Measurements from ENCODE around the gene LOXHD1.

LOXHD1 gene, protein sequence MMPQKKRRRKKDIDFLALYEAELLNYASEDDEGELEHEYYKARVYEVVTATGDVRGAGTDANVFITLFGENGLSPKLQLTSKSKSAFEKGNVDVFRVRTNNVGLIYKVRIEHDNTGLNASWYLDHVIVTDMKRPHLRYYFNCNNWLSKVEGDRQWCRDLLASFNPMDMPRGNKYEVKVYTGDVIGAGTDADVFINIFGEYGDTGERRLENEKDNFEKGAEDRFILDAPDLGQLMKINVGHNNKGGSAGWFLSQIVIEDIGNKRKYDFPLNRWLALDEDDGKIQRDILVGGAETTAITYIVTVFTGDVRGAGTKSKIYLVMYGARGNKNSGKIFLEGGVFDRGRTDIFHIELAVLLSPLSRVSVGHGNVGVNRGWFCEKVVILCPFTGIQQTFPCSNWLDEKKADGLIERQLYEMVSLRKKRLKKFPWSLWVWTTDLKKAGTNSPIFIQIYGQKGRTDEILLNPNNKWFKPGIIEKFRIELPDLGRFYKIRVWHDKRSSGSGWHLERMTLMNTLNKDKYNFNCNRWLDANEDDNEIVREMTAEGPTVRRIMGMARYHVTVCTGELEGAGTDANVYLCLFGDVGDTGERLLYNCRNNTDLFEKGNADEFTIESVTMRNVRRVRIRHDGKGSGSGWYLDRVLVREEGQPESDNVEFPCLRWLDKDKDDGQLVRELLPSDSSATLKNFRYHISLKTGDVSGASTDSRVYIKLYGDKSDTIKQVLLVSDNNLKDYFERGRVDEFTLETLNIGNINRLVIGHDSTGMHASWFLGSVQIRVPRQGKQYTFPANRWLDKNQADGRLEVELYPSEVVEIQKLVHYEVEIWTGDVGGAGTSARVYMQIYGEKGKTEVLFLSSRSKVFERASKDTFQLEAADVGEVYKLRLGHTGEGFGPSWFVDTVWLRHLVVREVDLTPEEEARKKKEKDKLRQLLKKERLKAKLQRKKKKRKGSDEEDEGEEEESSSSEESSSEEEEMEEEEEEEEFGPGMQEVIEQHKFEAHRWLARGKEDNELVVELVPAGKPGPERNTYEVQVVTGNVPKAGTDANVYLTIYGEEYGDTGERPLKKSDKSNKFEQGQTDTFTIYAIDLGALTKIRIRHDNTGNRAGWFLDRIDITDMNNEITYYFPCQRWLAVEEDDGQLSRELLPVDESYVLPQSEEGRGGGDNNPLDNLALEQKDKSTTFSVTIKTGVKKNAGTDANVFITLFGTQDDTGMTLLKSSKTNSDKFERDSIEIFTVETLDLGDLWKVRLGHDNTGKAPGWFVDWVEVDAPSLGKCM (N-terminal part only)

DNA sequence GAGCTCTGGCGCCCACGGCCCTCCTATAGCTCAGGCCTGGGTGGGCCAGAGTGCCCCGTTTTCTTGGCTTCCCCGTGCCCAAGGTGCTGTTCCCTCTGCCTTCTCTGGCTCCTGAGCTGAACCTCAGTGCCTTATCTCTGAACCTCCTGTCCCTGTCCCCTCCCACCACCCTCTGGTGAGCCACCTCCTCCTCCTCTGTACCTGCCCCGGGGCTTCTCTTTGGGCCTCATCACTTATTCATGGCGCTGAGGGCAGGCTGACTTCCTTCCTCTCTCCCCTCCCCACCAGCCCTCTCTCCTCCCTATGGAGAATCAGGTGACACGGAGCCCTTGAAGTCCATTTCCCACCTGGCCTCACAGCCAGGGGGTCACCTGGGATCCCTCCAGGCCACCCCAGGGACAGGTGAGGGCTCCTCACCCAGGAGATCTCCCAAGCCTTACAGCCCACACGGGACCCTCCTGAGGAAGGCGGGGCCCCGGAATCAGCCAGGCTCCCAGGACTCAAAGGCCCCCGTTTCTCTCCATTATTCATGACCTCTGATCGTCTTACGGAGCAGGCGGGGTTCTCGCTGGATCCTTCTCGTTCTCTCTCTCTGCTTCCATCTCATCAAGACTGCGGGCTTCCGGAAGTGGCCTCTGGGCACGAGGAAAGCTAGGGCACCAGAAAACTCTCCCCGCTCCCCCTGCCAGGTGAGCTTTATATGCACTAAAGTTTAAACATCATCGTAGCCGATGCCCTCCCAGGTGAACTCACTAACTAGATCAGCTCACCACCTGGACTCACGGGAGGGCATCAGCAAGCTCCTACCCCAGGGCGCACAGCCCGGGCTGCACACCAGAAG, at the start of gene LOXHD1:
TSS of gene LOXHD1 (minus strand) at position 106 of the 841 bp plus-strand sequence. CDS start 187 bp downstream, outside the sequence.
- no peak for DNase-seq

DNA sequence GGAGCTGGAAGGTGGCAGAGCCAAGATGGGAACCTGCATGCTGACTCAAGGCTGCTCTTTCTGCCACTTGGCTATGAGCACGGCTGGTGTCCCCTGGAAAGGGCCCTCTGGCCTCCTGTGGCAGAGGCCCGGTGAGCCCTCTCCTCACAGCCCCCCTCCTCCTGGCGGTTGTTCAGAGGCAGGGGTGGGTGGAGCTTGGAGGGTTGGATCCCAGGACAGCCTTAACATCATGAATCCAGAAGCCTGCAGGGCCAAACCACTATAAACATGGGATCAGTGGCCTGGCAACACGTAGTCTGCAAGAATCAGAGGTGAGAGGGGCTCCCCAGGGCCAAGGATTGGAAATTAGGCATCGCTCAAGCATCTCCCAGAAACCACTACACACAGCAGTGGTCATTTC, 48.5 kb upstream of the LOXHD1 start:
- no peak for DNase-seq

DNA sequence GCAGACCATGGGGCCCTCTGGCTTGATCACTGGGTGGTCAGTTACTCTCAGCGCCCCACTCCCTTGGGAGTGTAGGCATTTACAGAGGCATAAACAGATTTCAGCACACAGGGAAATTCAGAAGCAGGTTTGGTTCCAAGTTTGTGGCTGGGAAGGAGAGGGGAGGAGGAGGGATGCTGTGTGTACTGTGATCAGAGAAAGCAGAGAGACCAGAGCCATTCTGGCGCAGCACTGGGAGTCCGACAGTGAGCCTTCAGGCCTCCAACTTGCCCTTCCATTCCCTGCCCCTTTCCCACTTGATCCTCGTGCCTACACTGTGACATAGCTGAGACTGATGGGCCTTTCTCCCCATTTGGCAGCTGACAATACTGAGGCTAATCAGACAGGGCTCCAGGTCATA, 47.8 kb upstream of the LOXHD1 start:
- no peak for DNase-seq

- no peak for DNase-seq
Measured at GRCh38 chr18:46704189-46704588, 47.2 kb upstream of the LOXHD1 start.

- no peak for DNase-seq
Measured at GRCh38 chr18:46702471-46702870, 45.5 kb upstream of the LOXHD1 start.

GRCh38 chr18:46700066-46700824, 43.2 kb upstream of the LOXHD1 start:
- no peak for DNase-seq

- DNase-seq = no peak
Measured at GRCh38 chr18:46696702-46697101, 39.7 kb upstream of the LOXHD1 start.

DNA sequence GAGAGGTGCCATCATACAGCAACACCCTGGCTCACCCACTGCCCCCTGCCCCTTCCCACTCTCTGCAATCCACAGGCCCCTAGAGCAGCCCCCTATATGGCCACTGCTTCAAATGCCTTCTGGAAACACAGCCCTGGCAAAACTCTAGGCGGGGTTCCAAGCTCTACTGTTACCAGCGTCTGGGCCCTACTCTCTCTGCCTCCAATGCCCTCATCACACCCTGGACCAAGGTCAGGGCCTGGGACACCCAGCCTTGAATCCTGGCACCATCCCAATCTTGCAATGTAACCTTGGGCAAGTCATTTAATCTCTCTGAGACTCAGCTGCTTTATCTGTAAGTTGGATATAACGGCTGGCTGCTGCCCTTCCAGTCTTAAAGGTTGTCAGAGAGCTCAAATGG, 39.2 kb upstream of the LOXHD1 start:
- no peak for DNase-seq

- no peak for DNase-seq
Measured at GRCh38 chr18:46693996-46694395, 37.0 kb upstream of the LOXHD1 start.

DNA sequence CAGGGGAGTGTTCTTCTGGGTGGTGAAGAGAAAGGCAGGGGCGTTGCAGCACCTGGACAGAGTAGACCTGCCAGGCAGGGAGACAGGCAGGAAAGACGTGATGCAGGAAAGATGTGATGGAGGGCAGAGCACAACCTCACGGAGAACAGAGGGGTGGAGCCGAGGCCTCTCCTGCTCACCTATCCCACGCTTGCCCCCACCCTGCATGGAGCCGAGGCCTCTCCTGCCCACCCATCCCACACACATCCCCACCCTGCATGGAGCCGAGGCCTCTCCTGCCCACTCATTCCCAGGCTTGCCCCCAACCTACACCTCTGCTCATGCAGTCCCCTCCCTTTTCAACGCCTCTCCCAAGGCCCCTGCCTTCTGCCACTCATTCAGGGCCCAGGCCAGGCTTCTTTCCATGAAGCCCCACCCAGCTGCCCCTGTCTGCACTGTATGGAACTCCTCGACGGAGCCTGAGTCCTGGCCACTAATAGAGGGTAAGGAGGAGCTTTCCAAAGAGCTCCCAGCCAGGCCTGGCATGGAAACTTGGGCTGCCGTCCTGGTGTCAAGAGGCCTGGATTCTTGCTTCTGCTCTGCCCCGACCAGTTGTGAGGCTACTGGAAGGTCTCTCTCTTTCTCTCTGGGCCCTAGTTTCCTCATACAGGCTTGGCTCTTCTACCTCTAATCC, 32.0 kb upstream of the LOXHD1 start:
- DNase-seq = no peak

DNA sequence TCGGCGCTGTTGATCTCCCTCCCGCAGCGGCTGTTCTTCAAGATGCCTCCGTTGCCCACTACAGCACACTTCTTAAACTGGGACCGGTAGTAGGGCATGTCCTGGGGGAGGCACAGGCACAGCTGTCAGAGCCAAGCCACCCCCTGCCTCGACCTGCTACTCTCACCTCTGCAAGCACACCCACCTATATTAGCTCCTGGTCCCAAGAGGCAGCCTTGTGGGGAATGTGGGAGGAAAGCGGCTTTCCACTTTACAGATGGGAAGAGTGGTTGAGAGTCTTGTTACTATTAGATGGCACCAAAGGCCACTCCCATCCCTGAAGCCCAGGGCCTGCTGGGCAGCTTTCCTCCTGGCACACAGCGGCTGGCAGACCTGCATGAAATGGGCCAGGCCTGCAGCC, 29.2 kb upstream of the LOXHD1 start:
- DNase-seq = no peak

GRCh38 chr18:46683252-46683651, 26.2 kb upstream of the LOXHD1 start:
- DNase-seq = no peak

- no peak for DNase-seq
Measured at GRCh38 chr18:46680784-46681695, 24.0 kb upstream of the LOXHD1 start.

DNA sequence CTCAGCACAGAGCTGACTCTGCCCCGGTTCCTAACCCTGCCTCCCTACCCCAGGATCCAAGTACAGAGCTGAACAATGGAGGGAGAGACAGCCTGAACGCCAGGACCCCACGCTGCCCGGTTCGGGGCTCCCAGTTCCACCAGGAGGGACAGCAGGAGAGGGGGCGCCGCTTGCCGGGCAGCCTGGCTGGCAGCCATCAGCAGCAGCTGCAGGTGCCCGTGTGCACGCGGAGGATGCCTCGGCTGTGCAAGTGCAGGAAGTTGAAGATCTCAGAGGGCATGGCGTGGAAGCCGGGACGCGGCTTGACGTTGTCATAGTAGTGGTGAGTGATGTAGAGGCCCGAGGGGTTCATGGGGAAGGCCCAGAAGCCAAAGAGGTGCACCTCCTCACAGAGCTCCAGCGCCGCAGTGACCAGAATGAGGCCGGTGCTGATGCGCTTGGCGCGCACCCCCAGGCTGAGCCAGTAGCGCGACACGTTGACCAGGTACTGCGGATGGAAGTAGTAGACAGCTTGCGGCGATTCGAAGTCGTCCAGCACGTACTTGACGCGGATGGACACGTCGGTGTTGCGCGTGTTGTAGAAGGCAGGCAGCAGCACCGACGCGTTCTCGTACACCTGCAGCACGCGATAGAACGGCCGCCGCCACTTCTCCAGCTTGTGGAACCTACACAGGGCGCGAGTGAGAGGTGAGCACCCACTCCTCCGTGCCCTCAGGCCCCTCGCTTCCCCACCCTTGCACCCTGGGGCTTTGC, 23.0 kb upstream of the LOXHD1 start:
- DNase-seq = no peak

- DNase-seq = peak; percentile 8 to 32 (median 24)
Measured at GRCh38 chr18:46678785-46679399, 21.9 kb upstream of the LOXHD1 start.

DNA sequence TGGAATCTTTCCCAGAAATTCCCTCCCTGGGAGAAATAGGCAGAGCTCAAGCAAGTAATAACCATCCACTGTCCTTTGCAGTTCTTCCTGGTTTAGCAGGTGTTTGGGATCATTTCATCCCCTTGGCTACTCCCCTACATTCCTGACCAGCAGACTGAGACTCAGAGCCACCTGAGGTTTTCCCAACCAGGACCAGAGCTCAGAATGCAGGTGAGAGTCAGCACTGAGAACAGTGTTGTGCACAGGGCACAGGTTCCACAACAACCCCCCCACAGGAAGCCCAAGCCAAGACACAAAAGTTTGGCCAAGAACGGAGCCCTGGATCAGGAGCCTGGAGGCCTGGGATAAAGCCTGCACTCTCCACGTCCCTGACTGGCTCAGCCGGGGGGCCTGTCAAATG, 21.0 kb upstream of the LOXHD1 start:
- no peak for DNase-seq

DNA sequence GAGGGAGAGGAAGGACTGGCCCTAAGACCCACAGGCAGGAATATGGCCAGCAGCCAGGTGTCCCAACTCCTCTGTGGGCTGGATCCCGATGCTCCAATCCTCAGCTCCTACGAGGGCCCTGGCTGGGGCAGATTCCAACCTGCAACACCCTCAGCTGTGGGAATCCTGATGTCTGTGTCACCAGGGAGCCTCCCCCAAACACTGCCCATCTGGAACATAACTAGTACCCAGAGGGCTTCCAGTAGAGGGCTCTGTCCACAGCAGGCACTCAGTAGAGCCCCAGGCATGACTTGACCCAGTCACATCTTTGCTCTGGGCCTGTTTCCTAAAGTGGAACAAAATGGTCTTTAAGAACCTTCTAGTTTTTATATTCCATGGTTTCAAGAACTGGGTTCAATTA, 20.6 kb upstream of the LOXHD1 start:
- no peak for DNase-seq

DNA sequence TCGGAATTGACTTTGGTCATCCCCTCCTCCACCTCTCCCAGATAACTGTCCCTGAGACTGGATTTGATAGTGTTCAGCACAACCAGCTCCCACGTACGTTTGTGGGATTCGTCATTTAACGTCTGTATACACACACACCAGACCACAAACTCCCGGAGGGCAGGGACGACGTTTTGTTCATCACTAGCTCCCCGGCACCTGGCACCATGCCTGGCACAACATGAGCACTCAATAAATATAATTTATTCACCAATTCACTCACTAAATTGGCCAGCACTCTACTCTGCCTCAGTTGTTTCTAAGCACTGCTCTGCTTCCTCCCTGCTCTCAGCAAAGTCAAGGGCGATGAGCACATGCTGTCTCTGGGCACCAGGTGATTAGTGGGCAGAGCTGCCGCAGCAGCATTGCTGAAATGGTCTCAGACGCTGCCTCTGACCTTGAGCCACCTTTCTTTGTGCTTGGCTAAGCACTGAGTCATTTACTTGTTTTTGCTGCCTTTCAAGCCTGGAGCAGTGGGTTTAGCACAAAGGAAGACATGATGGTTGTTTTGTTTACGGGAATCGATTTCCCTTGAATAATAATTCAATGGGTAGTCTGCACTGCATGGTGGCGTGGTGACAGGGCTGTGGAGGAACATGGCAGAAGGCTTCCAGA, 19.3 kb upstream of the LOXHD1 start:
- no peak for DNase-seq

Measured in suppressor macrophage treated with lipopolysaccharide for 1 hour (primary cell).